Fibroblast of lung (primary cell): ENCODE data around the gene BAX. TPM values are rescaled to one million over a fixed set of nuclear protein-coding genes. Genes with fewer than 3 reads are reported as not detected.

ENCODE experiments used
- DNase-seq, 2 donors: peaks; one replicate each; pipeline versions ENCODE4 v3.0.0 to v3.0.0-alpha.2; 2010; ENCODE audit warnings: low read depth in 2 of 2
- H2AFZ ChIP-seq: 2 replicates; pipeline ENCODE4 v1.5.1; 2012; ENCODE audit warnings: low read length, control low read depth, inconsistent platforms
- H3K27ac ChIP-seq: 2 replicates; pipeline ENCODE4 v1.5.1; 2011; ENCODE audit warnings: low read length, control low read depth; ENCODE audit not compliant: insufficient read depth
- H3K27me3 ChIP-seq: 2 replicates; pipeline ENCODE4 v1.5.1; 2011; ENCODE audit warnings: mild to moderate bottlenecking, low read length; ENCODE audit not compliant: control insufficient read depth, insufficient read depth
- H3K36me3 ChIP-seq: 2 replicates; pipeline ENCODE4 v1.5.1; 2011; ENCODE audit warnings: low read length; ENCODE audit not compliant: control insufficient read depth, insufficient read depth
- H3K4me1 ChIP-seq: 2 replicates; pipeline ENCODE4 v1.5.1; 2011; ENCODE audit warnings: low read length; ENCODE audit not compliant: control insufficient read depth, insufficient read depth; ENCODE audit errors: extremely low read depth
- H3K4me2 ChIP-seq: 2 replicates; pipeline ENCODE4 v1.5.1; 2011; ENCODE audit warnings: low read length, control low read depth; ENCODE audit not compliant: insufficient read depth; ENCODE audit errors: extremely low read depth
- H3K4me3 ChIP-seq, 4 experiments: fragments of 200-600 bp in 1 of 4; sonication (generic) in 1 of 4; replicated peaks in 1 of 4; 2 replicates each; pipeline ENCODE4 v1.5.1; 2011 to 2016; ENCODE audit warnings: low read length in 4 of 4, low read depth in 3 of 4, mild to moderate bottlenecking in 3 of 4, control low read depth in 2 of 4, inconsistent platforms in 1 of 4, mixed read lengths in 1 of 4; ENCODE audit not compliant: insufficient read depth in 1 of 4; ENCODE audit errors: control extremely low read depth in 1 of 4
- H3K79me2 ChIP-seq: 2 replicates; pipeline ENCODE4 v1.5.1; 2012; ENCODE audit warnings: mild to moderate bottlenecking, low read length, inconsistent platforms; ENCODE audit not compliant: control insufficient read depth, insufficient read depth
- H3K9ac ChIP-seq: 2 replicates; pipeline ENCODE4 v1.5.1; 2011; ENCODE audit warnings: mild to moderate bottlenecking, low read length, control low read depth; ENCODE audit not compliant: insufficient read depth
- H3K9me3 ChIP-seq: 2 replicates; pipeline ENCODE4 v1.5.1; 2012; ENCODE audit warnings: low read depth, low read length; ENCODE audit not compliant: control insufficient read depth, insufficient read depth
- H4K20me1 ChIP-seq: 2 replicates; pipeline ENCODE4 v1.5.1; 2011; ENCODE audit warnings: low read length; ENCODE audit not compliant: control insufficient read depth, insufficient read depth; ENCODE audit errors: extremely low read depth
- CTCF ChIP-seq, 2 donors: IDR thresholded peaks in 1 of 2; conservative IDR thresholded peaks in 1 of 2; 1 replicate in 1 of 2; 2 replicates in 1 of 2; pipeline ENCODE4 v1.5.1; 2011 to 2012; ENCODE audit warnings: low read length in 2 of 2, control low read depth in 1 of 2, inconsistent platforms in 1 of 2, low read depth in 1 of 2, mild to moderate bottlenecking in 1 of 2
- EZH2 ChIP-seq: IDR thresholded peaks from 2 replicates; pipeline ENCODE4 v1.5.1; 2012; ENCODE audit warnings: low read length, control low read depth, mild to moderate bottlenecking; ENCODE audit errors: missing control alignments
- polyA plus RNA-seq, 2 donors: library from polyadenylated mRNA; depleted of rRNA in 1 of 2; stranded (reverse) in 1 of 2; unstranded in 1 of 2; fragments of >200 nt; gene quantifications; 2 replicates each; pipeline ENCODE4 v1.2.1, GENCODE V29; 2011 to 2012; ENCODE audit warnings: missing spikeins in 1 of 2
- total RNA-seq: library from RNA; depleted of rRNA; stranded (reverse); fragments of >200 nt; gene quantifications from 2 replicates; pipeline ENCODE4 v1.2.1, GENCODE V29; 2014

BAX gene
- total and polyA plus RNA-seq, 2 donors (not counting 1 experiment from before 2014, with no cell fraction given) = 70.1 to 194 TPM

DNA sequence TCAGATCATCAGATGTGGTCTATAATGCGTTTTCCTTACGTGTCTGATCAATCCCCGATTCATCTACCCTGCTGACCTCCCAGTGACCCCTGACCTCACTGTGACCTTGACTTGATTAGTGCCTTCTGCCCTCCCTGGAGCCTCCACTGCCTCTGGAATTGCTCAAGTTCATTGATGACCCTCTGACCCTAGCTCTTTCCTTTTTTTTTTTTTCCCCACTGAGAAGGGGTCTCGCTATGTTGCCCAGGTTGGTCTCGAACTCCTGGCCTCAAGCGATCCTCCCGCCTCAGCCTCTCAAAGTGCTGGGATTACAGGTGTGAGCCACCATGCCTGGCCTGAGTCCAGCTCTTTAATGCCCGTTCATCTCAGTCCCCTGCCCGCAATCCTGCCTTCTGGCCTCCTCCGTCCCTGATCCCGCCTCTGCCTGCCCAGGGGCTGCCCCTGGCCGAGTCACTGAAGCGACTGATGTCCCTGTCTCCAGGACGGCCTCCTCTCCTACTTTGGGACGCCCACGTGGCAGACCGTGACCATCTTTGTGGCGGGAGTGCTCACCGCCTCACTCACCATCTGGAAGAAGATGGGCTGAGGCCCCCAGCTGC is 6.5 kb downstream of the BAX start:
- H3K4me2 ChIP-seq = no peak overlapping the region
- H3K9ac ChIP-seq = no peak overlapping the region
- H4K20me1 ChIP-seq = peaks cover 1% of the 10 kb centered on the region
- H3K9me3 ChIP-seq = no peaks in the 10 kb centered on the region
- H2AFZ ChIP-seq = no peak overlapping the region
- H3K79me2 ChIP-seq = peaks cover 21% of the 10 kb centered on the region
- no peak overlapping the region for H3K27ac ChIP-seq
- H3K27me3 ChIP-seq = no peaks in the 10 kb centered on the region
- peaks cover 21% of the 10 kb centered on the region for H3K4me1 ChIP-seq
- TF ChIP-seq EZH2 = no peak
- no peak for TF ChIP-seq CTCF (conservative IDR thresholded peaks at IDR 0.05 in 1 of 2, IDR thresholded peaks at IDR 0.05 in 1 of 2; ENCODE audit: low read depth in 1 of 2, low read length in 2 of 2)
- no peak for DNase-seq
- H3K4me3 ChIP-seq = no peak overlapping the region
- peaks cover 14% of the 10 kb centered on the region for H3K36me3 ChIP-seq

GRCh38 chr19:48961673-48962028 is 7.0 kb downstream of the BAX start:
- Histone ChIP-seq H3K9ac (no peak overlapping the region), H3K27me3 (no peaks in the 10 kb centered on the region), H3K9me3 (no peaks in the 10 kb centered on the region), H3K4me3 (no peak overlapping the region), H3K36me3 (peaks cover 13% of the 10 kb centered on the region), H4K20me1 (peaks cover 2% of the 10 kb centered on the region), H3K4me1 (peaks cover 19% of the 10 kb centered on the region), H3K79me2 (peaks cover 23% of the 10 kb centered on the region), H2AFZ (no peak overlapping the region), H3K4me2 (no peak overlapping the region), H3K27ac (no peak overlapping the region)
- DNase-seq = no peak
- TF ChIP-seq EZH2 = no peak
- TF ChIP-seq CTCF (conservative IDR thresholded peaks at IDR 0.05 in 1 of 2, IDR thresholded peaks at IDR 0.05 in 1 of 2; ENCODE audit: low read depth in 1 of 2, low read length in 2 of 2) = no peak

DNA sequence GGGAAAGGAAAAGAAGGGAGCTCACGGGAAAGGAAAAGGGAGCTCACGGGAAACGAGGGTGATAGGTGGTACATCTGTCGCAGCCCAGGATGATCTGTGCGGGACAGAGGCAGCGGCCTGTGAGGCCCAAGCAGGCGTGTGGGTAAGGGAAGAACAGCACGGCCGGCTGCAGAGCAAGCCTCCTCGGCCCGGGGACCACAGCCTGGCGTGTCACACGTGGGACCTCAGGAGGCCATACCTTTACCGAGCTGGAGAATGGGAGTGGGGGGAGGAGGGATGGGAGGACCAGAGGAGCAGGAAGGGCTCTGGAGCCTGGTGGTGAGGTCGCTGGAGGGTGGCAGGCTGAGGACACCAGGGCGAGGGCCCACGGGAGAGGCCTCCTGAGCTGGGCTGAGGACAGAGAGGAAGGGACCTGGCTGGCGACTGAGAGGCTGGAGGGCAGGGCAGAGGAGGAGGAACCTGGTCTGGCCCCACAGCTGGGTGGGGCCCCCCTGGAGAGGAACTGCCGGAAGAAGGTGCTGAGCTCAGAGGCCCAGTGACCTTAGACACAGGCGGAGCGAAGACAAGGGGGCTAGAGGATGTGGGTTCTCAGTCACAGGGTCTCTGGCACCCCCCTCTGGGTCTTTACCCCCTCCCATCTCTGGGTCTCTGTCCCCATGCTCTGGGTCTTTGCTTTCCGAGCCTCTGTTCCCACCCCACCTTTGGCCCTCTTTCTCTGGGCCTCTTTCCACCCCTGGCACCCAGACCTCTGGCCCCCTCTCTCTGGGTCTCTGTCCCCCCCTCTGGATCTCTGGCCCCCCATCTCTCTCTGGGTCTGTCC is 7.6 kb downstream of the BAX start:
- H3K27me3 ChIP-seq = no peaks in the 10 kb centered on the region
- H3K4me3 ChIP-seq = no peak overlapping the region
- H3K4me2 ChIP-seq = no peak overlapping the region
- no peak overlapping the region for H2AFZ ChIP-seq
- H3K4me1 ChIP-seq = peaks cover 19% of the 10 kb centered on the region
- peaks cover 6% of the 10 kb centered on the region for H4K20me1 ChIP-seq
- peaks cover 24% of the 10 kb centered on the region for H3K79me2 ChIP-seq
- peaks cover 17% of the 10 kb centered on the region for H3K36me3 ChIP-seq
- no peaks in the 10 kb centered on the region for H3K9me3 ChIP-seq
- H3K27ac ChIP-seq = peak overlapping the region; percentile 51
- DNase-seq = peak in 1 of 2 donors; percentile 42
- TF ChIP-seq EZH2 = no peak
- TF ChIP-seq CTCF (conservative IDR thresholded peaks at IDR 0.05 in 1 of 2, IDR thresholded peaks at IDR 0.05 in 1 of 2; ENCODE audit: low read depth in 1 of 2, low read length in 2 of 2) = no peak
- no peak overlapping the region for H3K9ac ChIP-seq
